H54 (cell line): Measurements from ENCODE around the gene HMGN3.
"Not testable (repeated sequence)": the region's sequence is repeated elsewhere in the genome, so short reads cannot be mapped to it uniquely, and the experiment has no call there.

Experiments
- DNase-seq: peaks from one replicate; pipeline ENCODE4 v3.0.0; 2011; ENCODE audit warnings: low spot score, mixed read lengths; ENCODE audit not compliant: insufficient read length
- FAIRE-seq: peaks from 3 replicates; lab custom pipeline; 2011; peaks lifted over from hg19 to GRCh38; lab: Jason Lieb, UNC
- POLR2A ChIP-seq: IDR thresholded peaks from 2 replicates; pipeline ENCODE4 v1.6.1; 2011; ENCODE audit warnings: low read depth, mild to moderate bottlenecking, low read length

Gene HMGN3

GRCh38 chr6:79234150-79235022 is at the start of gene HMGN3:
HMGN3 (minus strand) TSS chr6:79234682.
- DNase-seq (peak; percentile 77), FAIRE-seq (peak; percentile 97)
- peak; percentile 69 for TF ChIP-seq POLR2A

DNA sequence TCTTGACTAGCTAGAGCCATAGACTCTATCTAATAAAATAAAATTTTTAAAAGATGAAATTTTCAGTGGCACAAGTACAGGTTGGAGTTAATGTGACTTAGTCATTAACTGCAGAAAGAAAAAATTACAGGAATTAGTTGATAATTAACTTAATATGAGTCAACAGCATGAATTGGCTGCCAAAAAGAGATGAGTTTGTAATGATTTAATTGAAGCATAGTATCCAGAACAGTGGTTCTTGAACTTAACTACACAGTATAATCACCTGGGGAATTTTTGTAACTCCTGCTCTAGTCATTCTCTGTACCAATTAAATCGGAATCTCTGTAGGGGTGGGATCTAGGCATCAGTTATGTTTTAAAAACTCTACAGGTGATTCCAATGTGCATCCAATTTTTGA is 46.3 kb upstream of the HMGN3 start:
- no peak for FAIRE-seq
- no peak for DNase-seq
- no peak for TF ChIP-seq POLR2A

DNA sequence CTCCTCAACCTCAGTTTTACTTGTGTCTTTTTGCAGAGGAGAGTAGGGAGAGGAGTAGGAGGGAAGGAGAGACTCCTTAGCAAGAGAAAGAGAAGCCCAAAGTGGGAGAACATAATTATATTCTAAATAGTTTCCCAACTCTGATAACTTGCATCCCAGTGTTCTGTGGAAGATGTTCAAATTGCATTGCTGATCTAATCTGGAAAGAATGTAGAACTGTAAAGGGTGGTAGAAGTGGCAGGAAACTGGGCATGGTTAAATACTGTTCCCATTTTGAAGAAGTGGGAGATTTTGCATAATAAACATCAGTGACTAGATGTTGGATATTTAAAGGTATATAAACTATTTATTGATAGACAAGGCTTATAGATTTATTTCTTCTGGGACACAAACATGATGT is 42.6 kb upstream of the HMGN3 start:
- FAIRE-seq = no peak
- TF ChIP-seq POLR2A = no peak
- DNase-seq = no peak

DNA sequence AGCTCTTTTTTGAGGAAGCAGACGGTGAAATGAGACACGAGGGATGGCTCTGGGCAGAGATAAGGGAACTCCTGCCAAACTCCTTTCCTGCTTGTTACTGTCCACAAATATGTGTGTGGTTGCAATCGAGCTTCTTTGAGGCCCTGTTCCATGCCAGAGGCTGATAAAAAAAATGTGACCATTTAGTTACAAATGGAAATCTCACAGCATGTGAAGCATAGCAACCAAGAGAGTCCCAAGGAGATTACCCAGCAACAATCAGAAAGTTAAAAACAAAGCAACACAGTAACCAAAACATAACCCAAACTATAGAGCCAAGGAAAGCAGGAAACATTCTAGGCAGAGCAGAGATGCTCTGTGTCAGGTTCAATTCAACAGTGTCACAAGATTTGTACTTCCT is 35.4 kb upstream of the HMGN3 start:
- DNase-seq (no peak), FAIRE-seq (no peak)
- no peak for TF ChIP-seq POLR2A

DNA sequence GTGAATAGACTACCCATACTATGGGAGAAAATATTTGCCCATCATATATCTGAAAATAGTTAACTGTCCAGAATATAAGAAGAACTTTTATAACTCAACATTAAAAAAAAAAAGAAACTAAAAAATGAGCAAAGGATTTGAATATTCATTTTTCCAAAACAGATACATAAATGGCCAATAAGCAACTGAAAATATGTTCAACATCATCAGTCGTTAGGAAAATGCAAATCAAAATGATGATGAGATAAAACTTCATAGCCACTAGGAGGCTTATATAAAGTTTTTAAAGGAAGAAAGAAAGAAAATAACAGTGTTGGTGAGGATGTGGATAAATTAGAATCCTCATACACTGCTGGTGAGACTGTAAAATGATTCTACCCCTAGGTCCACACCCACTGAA is 32.6 kb upstream of the HMGN3 start:
- FAIRE-seq (no peak), DNase-seq (no peak)
- no peak for TF ChIP-seq POLR2A

- TF ChIP-seq POLR2A = no peak
- DNase-seq = no peak
- no peak for FAIRE-seq
Measured at GRCh38 chr6:79266051-79266450, 31.6 kb upstream of the HMGN3 start.

DNA sequence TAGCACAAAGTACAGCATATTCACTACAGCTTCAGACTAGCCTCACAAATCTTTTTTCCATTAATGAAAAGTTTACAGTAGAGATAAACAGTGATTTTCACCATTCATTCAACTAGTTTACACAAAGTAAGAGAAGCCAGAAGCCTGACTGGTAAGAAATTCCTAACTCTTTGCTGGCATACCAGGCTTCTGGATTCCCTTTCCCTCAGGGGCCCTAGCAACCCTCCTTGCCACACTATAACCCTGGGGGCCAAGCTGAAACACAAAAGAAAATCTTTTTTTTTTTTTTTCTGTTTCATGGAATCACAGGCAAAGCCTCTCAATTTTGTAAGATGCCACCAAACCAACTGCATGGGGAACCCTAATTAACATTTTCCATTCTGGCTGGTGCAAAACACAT is 28.9 kb upstream of the HMGN3 start:
- TF ChIP-seq POLR2A = no peak
- DNase-seq = no peak
- no peak for FAIRE-seq

GRCh38 chr6:79261666-79262065 is 27.2 kb upstream of the HMGN3 start:
- FAIRE-seq (no peak), DNase-seq (no peak)
- no peak for TF ChIP-seq POLR2A

DNA sequence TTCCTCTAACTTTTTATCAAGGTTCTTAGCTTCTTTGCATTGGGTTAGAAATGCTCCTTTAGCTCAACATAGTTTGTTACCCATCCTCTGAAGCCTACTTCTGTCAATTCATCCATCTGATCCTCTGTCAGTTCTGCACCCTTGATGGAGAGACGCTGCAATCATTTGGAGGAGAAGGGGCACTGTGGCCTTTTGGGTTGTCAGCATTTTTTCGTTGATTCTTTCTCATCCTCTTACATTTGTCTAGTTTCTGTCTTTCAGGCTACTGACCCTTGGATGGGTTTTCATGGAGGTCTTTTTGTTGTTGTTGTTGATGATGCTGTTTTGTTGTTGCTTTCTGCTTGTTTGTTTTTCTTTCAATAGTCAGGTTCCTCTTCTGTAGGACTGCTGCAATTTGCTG is 26.3 kb upstream of the HMGN3 start:
- no peak for TF ChIP-seq POLR2A
- DNase-seq = no peak
- no peak for FAIRE-seq

DNA sequence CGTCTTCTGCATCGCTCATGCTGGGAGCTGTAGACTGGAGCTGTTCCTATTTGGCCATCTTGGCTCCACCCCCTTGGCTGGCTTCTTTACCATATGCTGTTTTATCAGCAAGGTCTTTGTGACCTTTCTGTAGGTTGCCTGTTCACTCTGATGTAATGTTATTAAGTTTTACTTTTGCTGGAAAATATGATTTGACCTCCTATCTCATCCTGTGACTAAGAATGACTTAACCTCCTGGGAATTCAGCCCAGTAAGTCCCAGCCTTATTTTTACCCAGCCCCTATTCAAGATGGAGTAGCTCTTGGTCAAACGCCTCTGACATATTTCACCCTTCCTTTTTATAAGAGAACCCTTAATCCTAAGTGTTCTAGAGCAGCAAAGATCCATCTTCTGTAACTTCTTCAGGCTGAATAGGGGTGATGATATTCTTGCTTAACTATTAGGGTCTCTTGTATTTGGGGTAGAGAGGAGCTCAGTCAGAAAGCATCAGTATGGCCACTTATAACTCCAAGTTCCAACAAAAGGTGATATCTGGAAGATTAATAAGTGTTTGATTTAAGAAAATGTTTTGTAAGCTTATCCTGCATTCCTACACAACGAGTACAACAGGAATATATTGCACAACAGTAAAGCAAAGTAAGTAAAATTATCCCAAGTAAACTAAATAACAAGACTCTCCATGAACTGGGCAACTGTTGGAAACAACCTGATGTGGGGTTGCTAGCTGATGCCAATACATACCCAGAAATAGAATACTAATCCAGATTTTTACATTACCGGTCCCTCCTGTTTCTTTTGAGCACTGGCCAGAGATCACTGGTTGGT is 23.1 kb upstream of the HMGN3 start:
- peak; percentile 33 for FAIRE-seq
- no peak for DNase-seq
- no peak for TF ChIP-seq POLR2A

DNA sequence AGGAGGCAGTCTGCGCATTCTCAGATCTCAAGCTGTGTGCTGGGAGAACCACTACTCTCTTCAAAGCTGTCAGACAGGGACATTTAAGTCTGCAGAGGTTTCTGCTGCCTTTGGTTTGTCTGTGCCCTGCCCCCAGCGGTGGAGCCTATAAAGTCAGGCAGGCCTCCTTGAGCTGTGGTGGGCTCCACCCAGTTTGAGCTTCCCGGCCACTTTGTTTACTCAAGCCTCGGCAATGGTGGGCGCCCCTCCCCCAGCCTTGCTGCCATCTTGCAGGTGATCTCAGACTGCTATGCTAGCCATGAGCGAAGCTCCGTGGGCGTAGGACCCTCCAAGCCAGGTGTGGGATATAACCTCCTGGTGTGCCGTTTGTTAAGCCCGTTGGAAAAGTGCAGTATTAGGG is 22.3 kb upstream of the HMGN3 start:
- FAIRE-seq, DNase-seq: not testable (repeated sequence)

DNA sequence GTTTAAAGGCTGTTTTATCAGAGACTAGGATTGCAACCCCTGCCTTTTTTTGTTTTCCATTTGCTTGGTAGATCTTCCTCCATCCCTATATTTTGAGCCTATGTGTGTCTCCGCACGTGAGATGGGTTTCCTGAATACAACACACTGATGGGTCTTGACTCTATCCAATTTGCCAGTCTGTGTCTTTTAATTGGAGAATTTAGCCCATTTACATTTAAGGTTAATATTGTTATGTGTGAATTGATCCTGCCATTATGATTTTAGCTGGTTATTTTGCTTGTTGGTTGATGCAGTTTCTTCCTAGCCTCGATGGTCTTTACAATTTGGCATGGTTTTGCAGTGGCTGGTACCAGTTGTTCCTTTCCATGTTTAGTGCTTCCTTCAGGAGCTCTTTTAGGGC is 20.6 kb upstream of the HMGN3 start:
- not testable (repeated sequence) for FAIRE-seq

GRCh38 chr6:79250559-79250958 is 16.1 kb upstream of the HMGN3 start:
- FAIRE-seq (no peak), DNase-seq (no peak)
- no peak for TF ChIP-seq POLR2A

More for the DNA sequence above, 20.6 kb upstream of the HMGN3 start:
- DNase-seq = not testable (repeated sequence)

- FAIRE-seq = no peak
- no peak for TF ChIP-seq POLR2A
- no peak for DNase-seq
Measured at GRCh38 chr6:79250107-79250514, 15.6 kb upstream of the HMGN3 start.
